Measurements from ENCODE around the gene PBX1. TPM values are rescaled to one million over a fixed set of nuclear protein-coding genes. Genes with fewer than 3 reads are reported as not detected.

PBX1 gene
- total RNA-seq, 3 donors from 2014 or later (not counting 1 experiment from before 2014, with no cell fraction given) = 0.54 to 3.5 (median 1.4) TPM

GRCh38 chr1:164759144-164759920 lies 200.3 kb downstream of the PBX1 start:
- no peaks in the 10 kb centered on the region for H3K4me1 ChIP-seq (ENCODE audit: control insufficient read depth, insufficient read depth, low read length)
- Mint-ChIP-seq H3K36me3 (no peaks in the 10 kb centered on the region), H3K9me3 (no peaks in the 10 kb centered on the region), H3K4me3 (no peak overlapping the region), H3K27me3 (ENCODE audit: low read depth in 2 of 2) (peaks cover 19 to 60% of the 10 kb centered on the region in 2 donors), H3K27ac (no peak overlapping the region), H3K4me1 (no peaks in the 10 kb centered on the region)
- DNase-seq (no peak), ATAC-seq (no peak)
- peaks cover 4% of the 10 kb centered on the region for H3K27me3 ChIP-seq (ENCODE audit: control insufficient read depth, insufficient read depth, low read length)
- H3K9me3 ChIP-seq (ENCODE audit: control insufficient read depth, insufficient read depth, low read length) = no peaks in the 10 kb centered on the region
- no peaks in the 10 kb centered on the region for H3K36me3 ChIP-seq (ENCODE audit: control insufficient read depth, insufficient read depth, low read length)
- no peak overlapping the region for H3K27ac ChIP-seq (ENCODE audit: low read length)
- TF ChIP-seq CTCF (IDR thresholded peaks at IDR 0.05) = no peak
- WGBS (ENCODE audit: insufficient coverage) = 82% methylated on average over 5 of the region's 6 CpGs
- intact Hi-C loops (cut with micrococcal nuclease) = no loop called here
- H3K4me3 ChIP-seq (ENCODE audit: low read length) = no peak overlapping the region

- TF ChIP-seq CTCF (IDR thresholded peaks at IDR 0.05) = no peak
- no peaks in the 10 kb centered on the region for H3K36me3 ChIP-seq (ENCODE audit: control insufficient read depth, insufficient read depth, low read length)
- peaks cover 4% of the 10 kb centered on the region for H3K27me3 ChIP-seq (ENCODE audit: control insufficient read depth, insufficient read depth, low read length)
- no peak for DNase-seq
- H3K27me3 Mint-ChIP-seq (ENCODE audit: low read depth in 2 of 2) = peaks cover 21 to 62% of the 10 kb centered on the region in 2 donors
- H3K4me1 Mint-ChIP-seq = no peaks in the 10 kb centered on the region
- no peaks in the 10 kb centered on the region for H3K4me1 ChIP-seq (ENCODE audit: control insufficient read depth, insufficient read depth, low read length)
- intact Hi-C loops (cut with micrococcal nuclease) = no loop called here
- H3K36me3 Mint-ChIP-seq = no peaks in the 10 kb centered on the region
- no peak overlapping the region for H3K4me3 ChIP-seq (ENCODE audit: low read length)
- no peaks in the 10 kb centered on the region for H3K9me3 Mint-ChIP-seq
- no peaks in the 10 kb centered on the region for H3K9me3 ChIP-seq (ENCODE audit: control insufficient read depth, insufficient read depth, low read length)
- WGBS (ENCODE audit: insufficient coverage) = 87% methylated on average over 6 of the region's 7 CpGs
- H3K27ac Mint-ChIP-seq = no peak overlapping the region
- no peak overlapping the region for H3K4me3 Mint-ChIP-seq
- H3K27ac ChIP-seq (ENCODE audit: low read length) = no peak overlapping the region
- ATAC-seq = no peak
Measured at GRCh38 chr1:164759979-164760469, 201.0 kb downstream of the PBX1 start.

GRCh38 chr1:164760569-164760968 lies 201.6 kb downstream of the PBX1 start:
- H3K27ac ChIP-seq (ENCODE audit: low read length) = no peak overlapping the region
- DNase-seq (no peak), ATAC-seq (no peak)
- WGBS (ENCODE audit: insufficient coverage) = 94% methylated on average over 3 of the region's 5 CpGs
- no peak for TF ChIP-seq CTCF (IDR thresholded peaks at IDR 0.05)
- H3K27me3 ChIP-seq (ENCODE audit: control insufficient read depth, insufficient read depth, low read length) = peaks cover 4% of the 10 kb centered on the region
- intact Hi-C loops (cut with micrococcal nuclease) = no loop called here
- no peaks in the 10 kb centered on the region for H3K36me3 ChIP-seq (ENCODE audit: control insufficient read depth, insufficient read depth, low read length)
- no peaks in the 10 kb centered on the region for H3K4me1 ChIP-seq (ENCODE audit: control insufficient read depth, insufficient read depth, low read length)
- no peaks in the 10 kb centered on the region for H3K36me3 Mint-ChIP-seq
- H3K4me3 ChIP-seq (ENCODE audit: low read length) = no peak overlapping the region
- H3K4me1 Mint-ChIP-seq = no peaks in the 10 kb centered on the region
- peaks cover 22 to 67% of the 10 kb centered on the region in 2 donors for H3K27me3 Mint-ChIP-seq (ENCODE audit: low read depth in 2 of 2)
- no peaks in the 10 kb centered on the region for H3K9me3 Mint-ChIP-seq
- H3K27ac Mint-ChIP-seq = no peak overlapping the region
- no peak overlapping the region for H3K4me3 Mint-ChIP-seq
- H3K9me3 ChIP-seq (ENCODE audit: control insufficient read depth, insufficient read depth, low read length) = no peaks in the 10 kb centered on the region

- DNase-seq (no peak), ATAC-seq (no peak)
- intact Hi-C loops (cut with micrococcal nuclease) = no loop called here
- Histone ChIP-seq H3K27ac (ENCODE audit: low read length) (no peak overlapping the region), H3K9me3 (ENCODE audit: control insufficient read depth, insufficient read depth, low read length) (no peaks in the 10 kb centered on the region), H3K4me3 (ENCODE audit: low read length) (no peak overlapping the region), H3K36me3 (ENCODE audit: control insufficient read depth, insufficient read depth, low read length) (no peaks in the 10 kb centered on the region), H3K27me3 (ENCODE audit: control insufficient read depth, insufficient read depth, low read length) (peaks cover 4% of the 10 kb centered on the region), H3K4me1 (ENCODE audit: control insufficient read depth, insufficient read depth, low read length) (no peaks in the 10 kb centered on the region)
- H3K4me1 Mint-ChIP-seq = no peaks in the 10 kb centered on the region
- no peaks in the 10 kb centered on the region for H3K9me3 Mint-ChIP-seq
- H3K36me3 Mint-ChIP-seq = no peaks in the 10 kb centered on the region
- H3K27ac Mint-ChIP-seq = no peak overlapping the region
- no peak for TF ChIP-seq CTCF (IDR thresholded peaks at IDR 0.05)
- no peak overlapping the region for H3K4me3 Mint-ChIP-seq
- peaks cover 24 to 67% of the 10 kb centered on the region in 2 donors for H3K27me3 Mint-ChIP-seq (ENCODE audit: low read depth in 2 of 2)
Measured at GRCh38 chr1:164761009-164761408, 202.0 kb downstream of the PBX1 start.
